IMR-90 (cell line): ENCODE data around the gene PPM1L. TPM values are rescaled to one million over a fixed set of nuclear protein-coding genes. Genes with fewer than 3 reads are reported as not detected.

Source experiments
- ATAC-seq: fragments of 200-7000 bp; cut with Tn5 transposase; 2 replicates; pipeline ENCODE4 v1.9.1; 2020; ENCODE audit warnings: low read depth, mild to moderate bottlenecking, moderate library complexity
- BruUV-seq: library from RNA; stranded (reverse); fragments of 400-500 nt; replicated peaks from 2 replicates; lab custom pipeline; 2021; lab: Mats Ljungman, UMichigan
- CTCF ChIA-PET: fragments of 300-600 bp; formaldehyde crosslinking; extraction: SDS; loops from one replicate; lab custom pipeline; 2021; ENCODE audit warnings: antibody characterized with exemption; lab: Yijun Ruan, JAX
- POLR2A ChIA-PET: fragments of 300-600 bp; sonication (Branson Sonifier 250); formaldehyde crosslinking; loops from one replicate; lab custom pipeline; 2022; ENCODE audit warnings: antibody characterized with exemption; ENCODE audit not compliant: unreplicated experiment; lab: Charles Lee
- DNase-seq: peaks from one replicate; pipeline ENCODE4 v3.0.0; 2013
- H2AFZ ChIP-seq: replicated peaks from 2 replicates; pipeline ENCODE3; 2013; ENCODE audit warnings: low read length, mild to moderate bottlenecking; ENCODE audit not compliant: poor library complexity
- H2AK5ac ChIP-seq: 2 replicates; pipeline ENCODE4 v1.6.1; 2013; ENCODE audit warnings: low read depth, low read length, inconsistent platforms
- H2AK9ac ChIP-seq: replicated peaks from 2 replicates; pipeline ENCODE3; 2013; ENCODE audit warnings: mild to moderate bottlenecking, low read depth, low read length, moderate library complexity; ENCODE audit not compliant: poor library complexity
- H2BK120ac ChIP-seq: 2 replicates; pipeline ENCODE4 v1.6.1; 2013; ENCODE audit warnings: low read depth, low read length, inconsistent platforms
- H2BK15ac ChIP-seq: 3 replicates; pipeline ENCODE4 v1.6.1; 2013; ENCODE audit warnings: low read depth, low read length, inconsistent platforms
- H2BK20ac ChIP-seq: 2 replicates; pipeline ENCODE4 v1.6.1; 2013; ENCODE audit warnings: low read depth, mild to moderate bottlenecking, inconsistent platforms, low read length, moderate library complexity
- H2BK5ac ChIP-seq: 2 replicates; pipeline ENCODE4 v1.6.1; 2013; ENCODE audit warnings: mild to moderate bottlenecking, low read depth, low read length, inconsistent platforms; ENCODE audit not compliant: poor library complexity, severe bottlenecking
- H3K14ac ChIP-seq: replicated peaks from 2 replicates; pipeline ENCODE4 v1.6.1; 2013; ENCODE audit warnings: low read depth, low read length, inconsistent platforms
- H3K18ac ChIP-seq: 2 replicates; pipeline ENCODE4 v1.6.1; 2013; ENCODE audit warnings: low read depth, low read length, control low read depth
- H3K23ac ChIP-seq: 2 replicates; pipeline ENCODE4 v1.6.1; 2013; ENCODE audit warnings: low read depth, low read length, inconsistent platforms
- H3K27ac ChIP-seq: 2 replicates; pipeline ENCODE4 v1.5.1; 2013; ENCODE audit warnings: mild to moderate bottlenecking, control low read depth, low read length; ENCODE audit not compliant: insufficient read depth
- H3K27me3 ChIP-seq: 2 replicates; pipeline ENCODE4 v1.6.1; 2013; ENCODE audit warnings: low read length; ENCODE audit not compliant: control insufficient read depth, insufficient read depth
- H3K36me3 ChIP-seq: 2 replicates; pipeline ENCODE4 v1.6.1; 2013; ENCODE audit warnings: low read length, mixed read lengths; ENCODE audit not compliant: control insufficient read depth, insufficient read depth
- H3K4ac ChIP-seq: 2 replicates; pipeline ENCODE4 v1.6.1; 2013; ENCODE audit warnings: low read depth, low read length, inconsistent platforms
- H3K4me1 ChIP-seq: 2 replicates; pipeline ENCODE4 v1.6.1; 2013; ENCODE audit warnings: low read length, mixed read lengths; ENCODE audit not compliant: control insufficient read depth, insufficient read depth
- H3K4me2 ChIP-seq: 2 replicates; pipeline ENCODE4 v1.6.1; 2013; ENCODE audit warnings: low read depth, mild to moderate bottlenecking, control low read depth, low read length, moderate library complexity
- H3K4me3 ChIP-seq: 2 replicates; pipeline ENCODE4 v1.5.1; 2013; ENCODE audit warnings: low read depth, mild to moderate bottlenecking, control low read depth, low read length, moderate library complexity; ENCODE audit not compliant: insufficient read depth
- H3K56ac ChIP-seq: 2 replicates; pipeline ENCODE4 v1.6.1; 2013; ENCODE audit warnings: low read length, inconsistent platforms; ENCODE audit not compliant: insufficient read depth; ENCODE audit errors: extremely low read depth
- H3K79me1 ChIP-seq, 2 experiments: 2 replicates each; pipeline ENCODE4 v1.6.1; 2013; ENCODE audit warnings: low read length in 2 of 2, inconsistent platforms in 1 of 2, low read depth in 1 of 2
- H3K9ac ChIP-seq: 2 replicates; pipeline ENCODE4 v1.6.1; 2013; ENCODE audit warnings: low read depth, low read length, control low read depth
- H3K9me1 ChIP-seq: 2 replicates; pipeline ENCODE4 v1.6.1; 2013; ENCODE audit warnings: low read length, inconsistent platforms; ENCODE audit not compliant: insufficient read depth
- H3K9me3 ChIP-seq: 2 replicates; pipeline ENCODE4 v1.6.1; 2013; ENCODE audit warnings: low read length; ENCODE audit not compliant: control insufficient read depth, insufficient read depth
- H4K20me1 ChIP-seq: 2 replicates; pipeline ENCODE4 v1.6.1; 2013; ENCODE audit warnings: low read length, inconsistent platforms; ENCODE audit not compliant: insufficient read depth
- H4K5ac ChIP-seq: 2 replicates; pipeline ENCODE4 v1.6.1; 2013; ENCODE audit warnings: mild to moderate bottlenecking, low read depth, low read length, control low read depth
- H4K8ac ChIP-seq, 2 experiments: 2 replicates each; pipeline ENCODE4 v1.6.1; 2013; ENCODE audit warnings: low read depth in 2 of 2, low read length in 2 of 2, control low read depth in 1 of 2, inconsistent platforms in 1 of 2
- H4K91ac ChIP-seq: 2 replicates; pipeline ENCODE4 v1.6.1; 2013; ENCODE audit warnings: low read depth, low read length, inconsistent platforms; ENCODE audit not compliant: insufficient read depth
- BHLHE40 ChIP-seq: fragments of 150-350 bp; IDR thresholded peaks from 2 replicates; pipeline ENCODE4 v1.6.1; 2016; ENCODE audit warnings: mild to moderate bottlenecking, low read depth, low read length
- CTCF ChIP-seq: conservative IDR thresholded peaks from 2 replicates; pipeline ENCODE4 v1.5.1; 2012; ENCODE audit warnings: mild to moderate bottlenecking, low read depth, low read length, improper control_type of control experiment
- FOS ChIP-seq: fragments of 150-350 bp; IDR thresholded peaks from 2 replicates; pipeline ENCODE4 v1.6.1; 2016; ENCODE audit warnings: low read depth, low read length
- MAFK ChIP-seq: IDR thresholded peaks from 2 replicates; pipeline ENCODE4 v1.6.1; 2012; ENCODE audit warnings: low read depth, low read length, improper control_type of control experiment
- MAZ ChIP-seq: IDR thresholded peaks from 2 replicates; pipeline ENCODE4 v1.6.1; 2012; ENCODE audit warnings: low read depth, mild to moderate bottlenecking, low read length, improper control_type of control experiment, moderate library complexity, borderline replicate concordance
- MXI1 ChIP-seq: IDR thresholded peaks from 2 replicates; pipeline ENCODE4 v1.6.1; 2012; ENCODE audit warnings: low read depth, mild to moderate bottlenecking, low read length, moderate library complexity, borderline replicate concordance
- POLR2A ChIP-seq: IDR thresholded peaks from 2 replicates; pipeline ENCODE4 v1.6.1; 2012; ENCODE audit warnings: mild to moderate bottlenecking, low read depth, low read length
- RAD21 ChIP-seq: IDR thresholded peaks from 2 replicates; pipeline ENCODE4 v1.6.1; 2012; ENCODE audit warnings: low read length, improper control_type of control experiment
- USF2 ChIP-seq: fragments of 150-350 bp; IDR thresholded peaks from 2 replicates; pipeline ENCODE4 v1.6.1; 2017; ENCODE audit warnings: mild to moderate bottlenecking, antibody characterized with exemption, low read length, low read depth
- WGBS, 2 experiments: methylation state at CpG; one replicate each; pipeline versions ENCODE4 v1.1.5 to v1.1.7; 2013; ENCODE audit warnings: missing lambda C conversion rate in 2 of 2; ENCODE audit not compliant: insufficient read length in 1 of 2; ENCODE audit errors: extremely low coverage in 2 of 2; 5-methylcytosine and 5-hydroxymethylcytosine counted together
- dilution Hi-C: fragments of 300-500 bp; cut with HindIII; formaldehyde crosslinking; loops from one replicate; pipeline ENCODE4 v1.14.3; 2018; ENCODE audit warnings: low sequenced_read_pairs; ENCODE audit not compliant: unreplicated experiment
- in situ Hi-C: fragments of 300-500 bp; cut with MboI; formaldehyde crosslinking; loops from 3 replicates; pipeline ENCODE4 v1.14.3; 2019; ENCODE audit warnings: low sequenced_read_pairs, inconsistent platforms, mixed read lengths
- intact Hi-C: fragments of 100-400 bp; cut with micrococcal nuclease; formaldehyde crosslinking; loops from 2 replicates; pipeline ENCODE4 v1.10.0; 2022
- polyA plus RNA-seq, 3 experiments: library from polyadenylated mRNA; depleted of rRNA; stranded (reverse); fragments of >200 nt; gene quantifications; 2 replicates each; pipeline ENCODE4 v1.2.3, GENCODE V29; 2012; ENCODE audit warnings: low replicate concordance in 1 of 3
- total RNA-seq: library from RNA; depleted of rRNA; stranded (reverse); fragments of >200 nt; gene quantifications from 2 replicates; pipeline ENCODE4 v1.2.3, GENCODE V29; 2012

The PPM1L gene
- total and polyA plus RNA-seq, 2 of the 4 experiments (the other 2 are of a cell fraction): 0.14 to 0.18 TPM

GRCh38 chr3:160829486-160830009, 73.5 kb downstream of the PPM1L start:
- Histone ChIP-seq H3K4me3 (no peak overlapping the region), H3K79me1 (no peaks in the 10 kb centered on the region), H3K4me1 (no peaks in the 10 kb centered on the region), H2BK120ac (no peak overlapping the region), H2BK15ac (no peak overlapping the region), H4K8ac (no peak overlapping the region), H3K18ac (no peak overlapping the region), H3K27me3 (no peaks in the 10 kb centered on the region), H3K4me2 (no peak overlapping the region), H2BK5ac (no peak overlapping the region), H3K14ac (no peak overlapping the region), H4K91ac (no peak overlapping the region), H2AK5ac (no peak overlapping the region), H3K9me1 (no peaks in the 10 kb centered on the region), H2AFZ (no peak overlapping the region), H2BK20ac (no peak overlapping the region), H4K20me1 (no peaks in the 10 kb centered on the region), H3K56ac (no peak overlapping the region), H3K4ac (no peak overlapping the region), H4K5ac (no peak overlapping the region), H3K9me3 (no peaks in the 10 kb centered on the region), H3K27ac (no peak overlapping the region), H3K23ac (no peak overlapping the region), H2AK9ac (no peak overlapping the region), H3K9ac (no peak overlapping the region), H3K36me3 (no peaks in the 10 kb centered on the region)
- in situ Hi-C loops: no loop called here
- ChIA-PET CTCF (no interaction called here), POLR2A (no interaction called here)
- dilution Hi-C loops: no loop called here
- intact Hi-C loops: no loop called here
- WGBS, 2 experiments: no CpG with 5 or more reads among the region's 3 CpGs
- DNase-seq (no peak), ATAC-seq (no peak)
- no TSS peak for BruUV-seq
- TF ChIP-seq BHLHE40: no peak
- TF ChIP-seq RAD21: no peak
- no peak for TF ChIP-seq MXI1
- TF ChIP-seq USF2: no peak
- TF ChIP-seq MAZ: no peak
- TF ChIP-seq POLR2A: no peak
- TF ChIP-seq CTCF: no peak
- TF ChIP-seq FOS: no peak
- no peak for TF ChIP-seq MAFK
